H9 (cell line): ENCODE data around the gene BIRC5. TPM values are rescaled to one million over a fixed set of nuclear protein-coding genes. Genes with fewer than 3 reads are reported as not detected.

Experiments used
- DNase-seq: peaks from one replicate; pipeline ENCODE4 v3.0.0-alpha.2; 2017
- H2AFZ ChIP-seq: one replicate; pipeline ENCODE4 v1.6.1; 2013; ENCODE audit warnings: mild to moderate bottlenecking, low read length, control low read depth, moderate library complexity
- H2AK5ac ChIP-seq: 2 replicates; pipeline ENCODE4 v1.6.1; 2013; ENCODE audit warnings: low read length, control low read depth, mixed read lengths; ENCODE audit not compliant: insufficient read length
- H2BK120ac ChIP-seq: one replicate; pipeline ENCODE4 v1.6.1; 2013; ENCODE audit warnings: low read depth, mild to moderate bottlenecking, low read length, control low read depth, inconsistent platforms; ENCODE audit not compliant: poor library complexity, severe bottlenecking
- H2BK12ac ChIP-seq: 2 replicates; pipeline ENCODE4 v1.6.1; 2013; ENCODE audit warnings: low read length, control low read depth, mixed read lengths, low read depth; ENCODE audit not compliant: insufficient read length
- H2BK15ac ChIP-seq: 2 replicates; pipeline ENCODE4 v1.6.1; 2013; ENCODE audit warnings: low read depth, low read length, control low read depth
- H2BK20ac ChIP-seq: one replicate; pipeline ENCODE4 v1.6.1; 2013; ENCODE audit warnings: low read depth, mild to moderate bottlenecking, low read length, control low read depth, inconsistent platforms; ENCODE audit not compliant: poor library complexity, severe bottlenecking
- H2BK5ac ChIP-seq: 2 replicates; pipeline ENCODE4 v1.6.1; 2013; ENCODE audit warnings: low read length, control low read depth, mixed read lengths; ENCODE audit not compliant: insufficient read length
- H3K14ac ChIP-seq: 2 replicates; pipeline ENCODE4 v1.6.1; 2013; ENCODE audit warnings: low read length, control low read depth; ENCODE audit not compliant: insufficient read depth
- H3K18ac ChIP-seq: 2 replicates; pipeline ENCODE4 v1.6.1; 2013; ENCODE audit warnings: low read depth, mild to moderate bottlenecking, mixed read lengths, low read length, control low read depth; ENCODE audit not compliant: insufficient read length
- H3K23ac ChIP-seq: 2 replicates; pipeline ENCODE4 v1.6.1; 2013; ENCODE audit warnings: low read length, control low read depth, mixed read lengths, low read depth; ENCODE audit not compliant: insufficient read length
- H3K23me2 ChIP-seq: 2 replicates; pipeline ENCODE4 v1.6.1; 2013; ENCODE audit warnings: low read depth, mild to moderate bottlenecking, mixed read lengths, low read length, control low read depth; ENCODE audit not compliant: insufficient read length, poor library complexity, severe bottlenecking
- H3K27ac ChIP-seq: 2 replicates; pipeline ENCODE4 v1.5.1; 2013; ENCODE audit warnings: low read length, control low read depth, mixed read lengths, low read depth; ENCODE audit not compliant: insufficient read length
- H3K27me3 ChIP-seq: 2 replicates; pipeline ENCODE4 v1.6.1; 2013; ENCODE audit warnings: low read length, control low read depth, inconsistent platforms; ENCODE audit not compliant: insufficient read depth
- H3K4ac ChIP-seq: 2 replicates; pipeline ENCODE4 v1.6.1; 2013; ENCODE audit warnings: low read depth, mild to moderate bottlenecking, control low read depth, inconsistent platforms, low read length, moderate library complexity
- H3K4me1 ChIP-seq: 2 replicates; pipeline ENCODE4 v1.6.1; 2013; ENCODE audit warnings: low read length, control low read depth, inconsistent platforms; ENCODE audit not compliant: insufficient read depth
- H3K4me2 ChIP-seq: 2 replicates; pipeline ENCODE4 v1.6.1; 2013; ENCODE audit warnings: low read length, control low read depth, mixed read lengths; ENCODE audit not compliant: insufficient read length, insufficient read depth
- H3K56ac ChIP-seq: 2 replicates; pipeline ENCODE4 v1.6.1; 2013; ENCODE audit warnings: low read depth, mild to moderate bottlenecking, mixed read lengths, low read length, control low read depth; ENCODE audit not compliant: insufficient read length
- H3K79me1 ChIP-seq: 2 replicates; pipeline ENCODE4 v1.6.1; 2013; ENCODE audit warnings: low read depth, mild to moderate bottlenecking, moderate library complexity, low read length, control low read depth, inconsistent platforms; ENCODE audit not compliant: insufficient read depth, poor library complexity, severe bottlenecking
- H3K79me2 ChIP-seq: 2 replicates; pipeline ENCODE4 v1.6.1; 2013; ENCODE audit warnings: low read length, control low read depth, inconsistent platforms; ENCODE audit not compliant: insufficient read depth
- H3K9ac ChIP-seq: 2 replicates; pipeline ENCODE4 v1.6.1; 2013; ENCODE audit warnings: low read length, control low read depth, mixed read lengths; ENCODE audit not compliant: insufficient read length; ENCODE audit errors: extremely low read depth
- H3K9me3 ChIP-seq: one replicate; pipeline ENCODE4 v1.6.1; 2013; ENCODE audit warnings: low read depth, low read length, inconsistent platforms; ENCODE audit not compliant: control insufficient read depth
- H3T11ph ChIP-seq: one replicate; pipeline ENCODE4 v1.6.1; 2013; ENCODE audit warnings: mild to moderate bottlenecking, low read length, control low read depth, inconsistent platforms
- H4K20me1 ChIP-seq: one replicate; pipeline ENCODE4 v1.6.1; 2013; ENCODE audit not compliant: control insufficient read depth, insufficient read length, insufficient read depth
- H4K5ac ChIP-seq: 2 replicates; pipeline ENCODE4 v1.6.1; 2013; ENCODE audit warnings: low read depth, mild to moderate bottlenecking, mixed read lengths, low read length, control low read depth; ENCODE audit not compliant: insufficient read length
- H4K8ac ChIP-seq: replicated peaks from 2 replicates; pipeline ENCODE4 v1.6.1; 2013; ENCODE audit warnings: low read length, control low read depth, mixed read lengths, low read depth; ENCODE audit not compliant: insufficient read length
- H4K91ac ChIP-seq: 2 replicates; pipeline ENCODE4 v1.6.1; 2013; ENCODE audit warnings: low read depth, mild to moderate bottlenecking, moderate library complexity, mixed read lengths, low read length, control low read depth; ENCODE audit not compliant: insufficient read length
- H3K27ac Mint-ChIP-seq, 3 experiments: 2 replicates in 2 of 3; 3 replicates in 1 of 3; pipeline ENCODE4 v1.8.0; 2020 to 2021; ENCODE audit warnings: mixed read lengths in 3 of 3, mild to moderate bottlenecking in 1 of 3, moderate library complexity in 1 of 3
- H3K27me3 Mint-ChIP-seq: 2 replicates; pipeline ENCODE4 v1.8.0; 2021; ENCODE audit warnings: low read depth, mild to moderate bottlenecking, moderate library complexity, mixed read lengths
- H3K36me3 Mint-ChIP-seq, 3 experiments: 2 replicates in 2 of 3; 3 replicates in 1 of 3; pipeline ENCODE4 v1.8.0; 2020 to 2021; ENCODE audit warnings: low read depth in 3 of 3, mixed read lengths in 3 of 3; ENCODE audit not compliant: insufficient read depth in 1 of 3
- H3K4me1 Mint-ChIP-seq, 2 experiments: 2 replicates each; pipeline ENCODE4 v1.8.0; 2020; ENCODE audit warnings: mixed read lengths in 2 of 2
- H3K4me3 Mint-ChIP-seq, 2 experiments: 2 replicates in 1 of 2; 3 replicates in 1 of 2; pipeline ENCODE4 v1.8.0; 2020 to 2021; ENCODE audit warnings: mild to moderate bottlenecking in 2 of 2, mixed read lengths in 2 of 2, moderate library complexity in 1 of 2
- H3K9me3 Mint-ChIP-seq, 2 experiments: 2 replicates in 1 of 2; 3 replicates in 1 of 2; pipeline ENCODE4 v1.8.0; 2020; ENCODE audit warnings: mild to moderate bottlenecking in 2 of 2, mixed read lengths in 2 of 2, moderate library complexity in 1 of 2
- WGBS: extraction: QIAGEN DNeasy Blood & Tissue Kit; methylation state at CpG from one replicate; pipeline ENCODE4 v1.1.7; 2013; ENCODE audit warnings: missing lambda C conversion rate, low lambda C conversion rate, mixed read lengths; ENCODE audit not compliant: insufficient read length; ENCODE audit errors: extremely low coverage; 5-methylcytosine and 5-hydroxymethylcytosine counted together
- total RNA-seq: library from RNA; stranded (reverse); gene quantifications from 2 replicates; pipeline ENCODE4 v1.2.1, GENCODE V29; 2021
- TF ChIP-seq, protein P1 (sequence below): fragments of 200-600 bp; sonication (generic); conservative IDR thresholded peaks from 3 replicates; pipeline ENCODE4 v1.8.0; 2021; ENCODE audit warnings: antibody characterized with exemption, mild to moderate bottlenecking

BIRC5 gene
- total RNA-seq, 1 experiment from 2014 or later = 97.8 TPM

DNA sequence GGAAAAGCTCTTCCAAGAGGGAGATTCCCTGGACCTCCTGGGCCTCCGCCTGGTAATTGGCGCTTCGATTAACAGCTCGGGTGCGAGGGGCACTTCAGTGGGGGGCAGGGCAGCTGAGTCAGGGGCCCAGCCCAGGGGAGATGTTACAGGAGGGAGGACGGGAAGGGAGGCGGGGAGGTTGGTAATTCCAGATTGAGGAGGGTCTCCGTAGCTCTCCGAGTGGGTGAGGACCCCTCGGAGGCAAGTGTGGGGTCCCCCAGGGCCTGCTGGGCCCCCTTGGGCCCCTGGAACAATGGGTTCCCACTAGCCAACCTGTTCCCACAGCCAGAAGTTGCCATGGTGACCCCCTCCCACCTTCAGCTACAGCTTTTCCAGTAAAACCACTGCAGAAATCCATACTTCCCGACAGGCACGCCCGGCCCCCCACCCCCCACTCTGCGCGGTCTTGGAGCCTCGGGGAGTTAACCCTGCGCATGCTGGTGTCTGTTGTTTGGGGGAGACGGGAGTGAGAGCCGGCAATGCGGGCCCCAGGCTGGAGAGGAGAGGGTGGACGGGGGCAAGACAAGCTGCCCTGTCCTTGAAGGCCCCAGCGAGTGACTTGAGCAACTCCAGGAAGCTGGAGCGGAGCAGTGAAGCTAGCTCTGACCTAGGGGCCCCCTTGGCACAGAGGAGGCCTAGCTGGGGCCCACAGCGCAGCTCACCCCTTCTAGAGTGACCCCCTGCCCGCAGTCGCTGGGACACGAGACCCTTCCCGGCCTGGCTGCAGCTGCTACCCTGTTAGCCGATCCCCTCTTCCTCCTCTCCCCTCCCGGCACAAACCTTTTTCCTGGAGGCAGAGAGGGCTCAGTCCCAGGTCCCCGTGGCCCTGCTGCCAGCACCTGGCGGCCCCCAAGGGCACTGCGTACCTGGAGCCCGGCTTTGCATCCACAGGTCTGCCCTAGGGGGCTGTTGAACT is 55.2 kb downstream of the BIRC5 start:
- peak overlapping the region; percentile 76 for H3K18ac ChIP-seq
- H3K23me2 ChIP-seq = peaks cover 4% of the 10 kb centered on the region
- no peak overlapping the region for H3K56ac ChIP-seq
- H3K4me3 Mint-ChIP-seq = peak overlapping the region; percentile 36 to 51; a peak in 4 of 5 replicates
- no peak overlapping the region for H2BK120ac ChIP-seq
- H3K23ac ChIP-seq = no peak overlapping the region
- WGBS = no CpG with 5 or more reads among the region's 34 CpGs
- H2BK5ac ChIP-seq = no peak overlapping the region
- no peak overlapping the region for H2AK5ac ChIP-seq
- H4K8ac ChIP-seq = no peak overlapping the region
- H2BK12ac ChIP-seq = no peak overlapping the region
- H4K5ac ChIP-seq = no peak overlapping the region
- TF ChIP-seq, protein P1, sequence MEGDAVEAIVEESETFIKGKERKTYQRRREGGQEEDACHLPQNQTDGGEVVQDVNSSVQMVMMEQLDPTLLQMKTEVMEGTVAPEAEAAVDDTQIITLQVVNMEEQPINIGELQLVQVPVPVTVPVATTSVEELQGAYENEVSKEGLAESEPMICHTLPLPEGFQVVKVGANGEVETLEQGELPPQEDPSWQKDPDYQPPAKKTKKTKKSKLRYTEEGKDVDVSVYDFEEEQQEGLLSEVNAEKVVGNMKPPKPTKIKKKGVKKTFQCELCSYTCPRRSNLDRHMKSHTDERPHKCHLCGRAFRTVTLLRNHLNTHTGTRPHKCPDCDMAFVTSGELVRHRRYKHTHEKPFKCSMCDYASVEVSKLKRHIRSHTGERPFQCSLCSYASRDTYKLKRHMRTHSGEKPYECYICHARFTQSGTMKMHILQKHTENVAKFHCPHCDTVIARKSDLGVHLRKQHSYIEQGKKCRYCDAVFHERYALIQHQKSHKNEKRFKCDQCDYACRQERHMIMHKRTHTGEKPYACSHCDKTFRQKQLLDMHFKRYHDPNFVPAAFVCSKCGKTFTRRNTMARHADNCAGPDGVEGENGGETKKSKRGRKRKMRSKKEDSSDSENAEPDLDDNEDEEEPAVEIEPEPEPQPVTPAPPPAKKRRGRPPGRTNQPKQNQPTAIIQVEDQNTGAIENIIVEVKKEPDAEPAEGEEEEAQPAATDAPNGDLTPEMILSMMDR = peak; percentile 40
- H4K20me1 ChIP-seq = no peaks in the 10 kb centered on the region
- no peak overlapping the region for H4K91ac ChIP-seq
- H3K4me2 ChIP-seq = no peak overlapping the region
- peak; percentile 79 for DNase-seq
- H3K9me3 ChIP-seq = no peaks in the 10 kb centered on the region
- H3K27ac ChIP-seq = no peak overlapping the region
- H3K4ac ChIP-seq = no peak overlapping the region
- no peak overlapping the region for H2AFZ ChIP-seq
- peaks cover 6% of the 10 kb centered on the region; the same call in 1 of the 2 replicates for H3K4me1 ChIP-seq
- H3K14ac ChIP-seq = peak overlapping the region; percentile 59
- no peaks in the 10 kb centered on the region for H3K79me2 ChIP-seq
- H3K4me1 Mint-ChIP-seq = peaks cover 52 to 68% of the 10 kb centered on the region in 2 experiments
- no peak overlapping the region for H2BK15ac ChIP-seq
- H3K36me3 Mint-ChIP-seq = no peaks in the 10 kb centered on the region
- peaks cover 0 to 4% of the 10 kb centered on the region in 2 experiments; a peak in 1 of 5 replicates for H3K9me3 Mint-ChIP-seq
- no peak overlapping the region for H2BK20ac ChIP-seq
- H3K79me1 ChIP-seq = no peaks in the 10 kb centered on the region
- no peak overlapping the region for H3K27ac Mint-ChIP-seq
- H3K27me3 ChIP-seq = no peaks in the 10 kb centered on the region; the same call in 1 of the 2 replicates
- H3K27me3 Mint-ChIP-seq = peaks cover 14% of the 10 kb centered on the region
- no peak overlapping the region for H3T11ph ChIP-seq
- no peak overlapping the region for H3K9ac ChIP-seq
